ENCODE results near the gene MRPL47.
"Not testable (repeated sequence)": the region's sequence is repeated elsewhere in the genome, so short reads cannot be mapped to it uniquely, and the experiment has no call there.

Gene MRPL47

GRCh38 chr3:179604321-179605078, at the start of gene MRPL47, which contains the start of gene NDUFB5:
TSS of gene MRPL47 (minus strand) at chr3:179604638. CDS start at chr3:179604624, 14 bp downstream.
TSS of gene NDUFB5 (plus strand) at chr3:179604794. CDS start at chr3:179604816, 22 bp downstream.
- DNase-seq = peak; percentile 94

GRCh38 chr3:179653096-179653797, 48.8 kb upstream of the MRPL47 start:
- DNase-seq = peak; percentile 68

- peak; percentile 60 for DNase-seq
Observed at GRCh38 chr3:179652447-179653095, 48.1 kb upstream of the MRPL47 start, which contains the start of gene USP13. TSS of gene USP13 (plus strand) at chr3:179653040. CDS start at chr3:179653226, 186 bp downstream.

- no peak for DNase-seq
Observed at GRCh38 chr3:179651687-179652446, 47.4 kb upstream of the MRPL47 start.

- no peak for DNase-seq
Observed at GRCh38 chr3:179646177-179646576, 41.7 kb upstream of the MRPL47 start.

- not testable (repeated sequence) for DNase-seq
Observed at GRCh38 chr3:179643837-179644236, 39.4 kb upstream of the MRPL47 start.

- no peak for DNase-seq
Observed at GRCh38 chr3:179642871-179643270, 38.4 kb upstream of the MRPL47 start.

GRCh38 chr3:179640469-179640868, 36.0 kb upstream of the MRPL47 start:
- no peak for DNase-seq

- DNase-seq = no peak
Observed at GRCh38 chr3:179630753-179631451, 26.5 kb upstream of the MRPL47 start.

- no peak for DNase-seq
Observed at GRCh38 chr3:179624451-179624850, 20.0 kb upstream of the MRPL47 start.

- no peak for DNase-seq
Observed at GRCh38 chr3:179622023-179622422, 17.6 kb upstream of the MRPL47 start.

GRCh38 chr3:179615458-179616173, 11.2 kb upstream of the MRPL47 start:
- no peak for DNase-seq

- DNase-seq = no peak
Observed at GRCh38 chr3:179613807-179614206, 9.4 kb upstream of the MRPL47 start.

GRCh38 chr3:179610066-179610465, 5.6 kb upstream of the MRPL47 start:
- DNase-seq = no peak

GRCh38 chr3:179608931-179609720, 4.7 kb upstream of the MRPL47 start:
- peak; percentile 22 for DNase-seq

- DNase-seq = no peak
Observed at GRCh38 chr3:179606534-179607085, 2.2 kb upstream of the MRPL47 start.

- DNase-seq = no peak
Observed at GRCh38 chr3:179603831-179604230, 607 bp downstream of the MRPL47 start.

- no peak for DNase-seq
Observed at GRCh38 chr3:179603321-179603720, 1.1 kb downstream of the MRPL47 start.

- no peak for DNase-seq
Observed at GRCh38 chr3:179599531-179599930, 4.9 kb downstream of the MRPL47 start.

GRCh38 chr3:179591313-179591712, 13.1 kb downstream of the MRPL47 start:
- DNase-seq = no peak

Data from stimulated activated CD4-positive, alpha-beta T cell treated with anti-CD3 and anti-CD28 coated beads, Interleukin-4, amount 100 ng/mL, for 24 hours (primary cell).